Measurements from ENCODE around the gene PARP9. TPM values are rescaled to one million over a fixed set of nuclear protein-coding genes. Genes with fewer than 3 reads are reported as not detected.
A peak's percentile ranks its signal among the peaks of the same experiment; 100 is the strongest.

Gene PARP9
- total RNA-seq, 4 donors from 2014 or later = 5.9 to 9.6 (median 8.2) TPM

GRCh38 chr3:122580470-122580869 is 16.4 kb upstream of the PARP9 start:
- TF ChIP-seq POLR2A (IDR thresholded peaks at IDR 0.05) = no peak
- TF ChIP-seq, protein P1, sequence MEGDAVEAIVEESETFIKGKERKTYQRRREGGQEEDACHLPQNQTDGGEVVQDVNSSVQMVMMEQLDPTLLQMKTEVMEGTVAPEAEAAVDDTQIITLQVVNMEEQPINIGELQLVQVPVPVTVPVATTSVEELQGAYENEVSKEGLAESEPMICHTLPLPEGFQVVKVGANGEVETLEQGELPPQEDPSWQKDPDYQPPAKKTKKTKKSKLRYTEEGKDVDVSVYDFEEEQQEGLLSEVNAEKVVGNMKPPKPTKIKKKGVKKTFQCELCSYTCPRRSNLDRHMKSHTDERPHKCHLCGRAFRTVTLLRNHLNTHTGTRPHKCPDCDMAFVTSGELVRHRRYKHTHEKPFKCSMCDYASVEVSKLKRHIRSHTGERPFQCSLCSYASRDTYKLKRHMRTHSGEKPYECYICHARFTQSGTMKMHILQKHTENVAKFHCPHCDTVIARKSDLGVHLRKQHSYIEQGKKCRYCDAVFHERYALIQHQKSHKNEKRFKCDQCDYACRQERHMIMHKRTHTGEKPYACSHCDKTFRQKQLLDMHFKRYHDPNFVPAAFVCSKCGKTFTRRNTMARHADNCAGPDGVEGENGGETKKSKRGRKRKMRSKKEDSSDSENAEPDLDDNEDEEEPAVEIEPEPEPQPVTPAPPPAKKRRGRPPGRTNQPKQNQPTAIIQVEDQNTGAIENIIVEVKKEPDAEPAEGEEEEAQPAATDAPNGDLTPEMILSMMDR (IDR thresholded peaks at IDR 0.05 in 4 of 5, conservative IDR thresholded peaks at IDR 0.05 in 1 of 5) = no peak
- intact Hi-C loops (cut with DNase I; ENCODE audit: low total_unique reads) (no loop called here), in situ Hi-C loops (cut with MboI; ENCODE audit: low sequenced_read_pairs in 4 of 4) (no loop called here)
- ATAC-seq (no peak), DNase-seq (no peak)
- no peak overlapping the region for H3K4me3 ChIP-seq
- peaks cover 10 to 11% of the 10 kb centered on the region in 2 donors for H3K4me1 ChIP-seq
- no peak overlapping the region for H3K27ac ChIP-seq
- no peaks in the 10 kb centered on the region for H3K27me3 ChIP-seq
- H3K36me3 ChIP-seq = no peaks in the 10 kb centered on the region
- peaks cover 0 to 10% (median 0%) of the 10 kb centered on the region in 3 donors for H3K9me3 ChIP-seq

GRCh38 chr3:122578069-122578740 is 14.1 kb upstream of the PARP9 start:
- peak overlapping the region; percentile 49 to 52 (median 50) for H3K4me3 ChIP-seq
- peaks cover 0 to 10% (median 0%) of the 10 kb centered on the region in 3 donors for H3K9me3 ChIP-seq
- DNase-seq = no peak
- no peaks in the 10 kb centered on the region for H3K27me3 ChIP-seq
- peaks cover 11 to 12% of the 10 kb centered on the region in 2 donors for H3K4me1 ChIP-seq
- peak in 1 of 2 donors; percentile 62 for ATAC-seq
- no peaks in the 10 kb centered on the region for H3K36me3 ChIP-seq
- in situ Hi-C loops (cut with MboI; ENCODE audit: low sequenced_read_pairs in 4 of 4) (no loop called here), intact Hi-C loops (cut with DNase I; ENCODE audit: low total_unique reads) (no loop called here)
- peak overlapping the region in 2 of 4 donors; percentile 11 to 67 for H3K27ac ChIP-seq
- no peak for TF ChIP-seq POLR2A (IDR thresholded peaks at IDR 0.05)
- TF ChIP-seq, protein P1 (IDR thresholded peaks at IDR 0.05 in 4 of 5, conservative IDR thresholded peaks at IDR 0.05 in 1 of 5) = no peak

- no peak for DNase-seq
- Histone ChIP-seq H3K36me3 (peaks cover 0 to 4% of the 10 kb centered on the region in 2 donors), H3K4me1 (peaks cover 11 to 18% of the 10 kb centered on the region in 2 donors), H3K27ac (peak within 1 kb of the TSS in 2 of 4 donors; percentile 11 to 67), H3K27me3 (no peaks in the 10 kb centered on the region), H3K9me3 (peaks cover 0 to 10% (median 0%) of the 10 kb centered on the region in 3 donors), H3K4me3 (peak within 1 kb of the TSS; percentile 49 to 52 (median 50))
- intact Hi-C loops (cut with DNase I; ENCODE audit: low total_unique reads) (no loop called here), in situ Hi-C loops (cut with MboI; ENCODE audit: low sequenced_read_pairs in 4 of 4) (no loop called here)
- TF ChIP-seq POLR2A (IDR thresholded peaks at IDR 0.05) = no peak
- TF ChIP-seq, protein P1 (IDR thresholded peaks at IDR 0.05 in 4 of 5, conservative IDR thresholded peaks at IDR 0.05 in 1 of 5) = peak in 1 of 5 experiments; percentile 9
- ATAC-seq = peak; percentile 7 to 47
These were observed 13.4 kb upstream of the PARP9 start, which contains the start of gene PARP15 for GRCh38 chr3:122577409-122578031. TSS of gene PARP15 (plus strand) at chr3:122577650. CDS start at chr3:122577668, 18 bp downstream.

- intact Hi-C loops (cut with DNase I; ENCODE audit: low total_unique reads) (no loop called here), in situ Hi-C loops (cut with MboI; ENCODE audit: low sequenced_read_pairs in 4 of 4) (no loop called here)
- Histone ChIP-seq H3K36me3 (peaks cover 0 to 15% of the 10 kb centered on the region in 2 donors), H3K9me3 (no peaks in the 10 kb centered on the region), H3K4me1 (peaks cover 11 to 18% of the 10 kb centered on the region in 2 donors), H3K4me3 (no peak overlapping the region), H3K27me3 (no peaks in the 10 kb centered on the region), H3K27ac (peak overlapping the region in 1 of 4 donors; percentile 67)
- ATAC-seq (peak in 1 of 2 donors; percentile 35), DNase-seq (no peak)
- TF ChIP-seq, protein P1 (IDR thresholded peaks at IDR 0.05 in 4 of 5, conservative IDR thresholded peaks at IDR 0.05 in 1 of 5) = no peak
- TF ChIP-seq POLR2A (IDR thresholded peaks at IDR 0.05) = no peak
These were observed 12.3 kb upstream of the PARP9 start for GRCh38 chr3:122576174-122576940.
